ENCODE results near the gene EXOC6B. TPM values are rescaled to one million over a fixed set of nuclear protein-coding genes. Genes with fewer than 3 reads are reported as not detected.

EXOC6B gene
- total RNA-seq, 1 experiment from 2014 or later: 34.3 TPM

GRCh38 chr2:72526623-72527022, 299.2 kb downstream of the EXOC6B start:
- no peak overlapping the region for H3K4me2 ChIP-seq
- ChIA-PET CTCF (no interaction called here), POLR2A (ENCODE audit: unreplicated experiment) (no interaction called here)
- H3K4me3 ChIP-seq: no peak overlapping the region
- H3K79me2 ChIP-seq (ENCODE audit: low read depth): no peaks in the 10 kb centered on the region
- H3F3A ChIP-seq (ENCODE audit: insufficient read depth, low read depth): no peaks in the 10 kb centered on the region
- DNase-seq: no peak
- H2AFZ ChIP-seq: no peak overlapping the region
- BruUV-seq (replicated peaks): no TSS peak
- H3K9me2 ChIP-seq (ENCODE audit: insufficient read depth): no peaks in the 10 kb centered on the region
- no peaks in the 10 kb centered on the region for H3K4me1 ChIP-seq (replicated peaks; ENCODE audit: insufficient read depth)
- no peaks in the 10 kb centered on the region for H3K27me3 ChIP-seq (ENCODE audit: insufficient read depth, low read depth)
- no peaks in the 10 kb centered on the region for H3K36me3 ChIP-seq (ENCODE audit: low read depth)
- no peaks in the 10 kb centered on the region for H3K9me3 ChIP-seq (ENCODE audit: insufficient read depth, low read depth)
- TF ChIP-seq EZH2 (IDR thresholded peaks at IDR 0.05; ENCODE audit: low read depth): no peak
- TF ChIP-seq, protein P1, sequence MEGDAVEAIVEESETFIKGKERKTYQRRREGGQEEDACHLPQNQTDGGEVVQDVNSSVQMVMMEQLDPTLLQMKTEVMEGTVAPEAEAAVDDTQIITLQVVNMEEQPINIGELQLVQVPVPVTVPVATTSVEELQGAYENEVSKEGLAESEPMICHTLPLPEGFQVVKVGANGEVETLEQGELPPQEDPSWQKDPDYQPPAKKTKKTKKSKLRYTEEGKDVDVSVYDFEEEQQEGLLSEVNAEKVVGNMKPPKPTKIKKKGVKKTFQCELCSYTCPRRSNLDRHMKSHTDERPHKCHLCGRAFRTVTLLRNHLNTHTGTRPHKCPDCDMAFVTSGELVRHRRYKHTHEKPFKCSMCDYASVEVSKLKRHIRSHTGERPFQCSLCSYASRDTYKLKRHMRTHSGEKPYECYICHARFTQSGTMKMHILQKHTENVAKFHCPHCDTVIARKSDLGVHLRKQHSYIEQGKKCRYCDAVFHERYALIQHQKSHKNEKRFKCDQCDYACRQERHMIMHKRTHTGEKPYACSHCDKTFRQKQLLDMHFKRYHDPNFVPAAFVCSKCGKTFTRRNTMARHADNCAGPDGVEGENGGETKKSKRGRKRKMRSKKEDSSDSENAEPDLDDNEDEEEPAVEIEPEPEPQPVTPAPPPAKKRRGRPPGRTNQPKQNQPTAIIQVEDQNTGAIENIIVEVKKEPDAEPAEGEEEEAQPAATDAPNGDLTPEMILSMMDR (conservative IDR thresholded peaks at IDR 0.05): no peak
- intact Hi-C loops (cut with micrococcal nuclease; ENCODE audit: unreplicated experiment): no loop called here
- no peaks in the 10 kb centered on the region for H4K20me1 ChIP-seq (ENCODE audit: insufficient read depth)
- no peak overlapping the region for H3K27ac ChIP-seq

- CTCF ChIA-PET: interaction anchor here (0.6 kb wide), 1 partner anchor 643 kb away, joined by 3 read pairs; no protein-coding TSS in a partner anchor
- intact Hi-C loops (cut with micrococcal nuclease; ENCODE audit: unreplicated experiment): no loop called here
- no peaks in the 10 kb centered on the region for H3K9me2 ChIP-seq (ENCODE audit: insufficient read depth)
These were observed 301.8 kb downstream of the EXOC6B start for GRCh38 chr2:72524071-72524470.

GRCh38 chr2:72515696-72516095, 310.1 kb downstream of the EXOC6B start:
- no peak overlapping the region for H3K4me2 ChIP-seq
- ChIA-PET POLR2A (ENCODE audit: unreplicated experiment) (interaction anchor here (0.6 kb wide), 1 partner anchor 49 kb away, joined by 5 read pairs; no protein-coding TSS in a partner anchor), CTCF (no interaction called here)
- H3K4me3 ChIP-seq: no peak overlapping the region
- no peaks in the 10 kb centered on the region for H3K9me3 ChIP-seq (ENCODE audit: insufficient read depth, low read depth)
- H3K9me2 ChIP-seq (ENCODE audit: insufficient read depth): no peaks in the 10 kb centered on the region; the same call in 1 of the 2 replicates
- H3F3A ChIP-seq (ENCODE audit: insufficient read depth, low read depth): no peaks in the 10 kb centered on the region; the same call in 1 of the 2 replicates
- H3K36me3 ChIP-seq (ENCODE audit: low read depth): no peaks in the 10 kb centered on the region
- no peaks in the 10 kb centered on the region for H3K4me1 ChIP-seq (replicated peaks; ENCODE audit: insufficient read depth)
- BruUV-seq (replicated peaks): no TSS peak
- intact Hi-C loops (cut with micrococcal nuclease; ENCODE audit: unreplicated experiment): no loop called here
- no peak overlapping the region for H3K27ac ChIP-seq
- no peak overlapping the region for H2AFZ ChIP-seq
- no peak for DNase-seq
- TF ChIP-seq, protein P1 (conservative IDR thresholded peaks at IDR 0.05): no peak
- no peak for TF ChIP-seq EZH2 (IDR thresholded peaks at IDR 0.05; ENCODE audit: low read depth)
- no peaks in the 10 kb centered on the region for H3K27me3 ChIP-seq (ENCODE audit: insufficient read depth, low read depth)
- no peaks in the 10 kb centered on the region for H3K79me2 ChIP-seq (ENCODE audit: low read depth)
- H4K20me1 ChIP-seq (ENCODE audit: insufficient read depth): no peaks in the 10 kb centered on the region

More at GRCh38 chr2:72524071-72524470, 301.8 kb downstream of the EXOC6B start:
- no peak overlapping the region for H3K4me3 ChIP-seq
- no peaks in the 10 kb centered on the region for H4K20me1 ChIP-seq (ENCODE audit: insufficient read depth)
- no peaks in the 10 kb centered on the region for H3K9me3 ChIP-seq (ENCODE audit: insufficient read depth, low read depth)
- H3K4me2 ChIP-seq: no peak overlapping the region
- H2AFZ ChIP-seq: no peak overlapping the region
- no peaks in the 10 kb centered on the region for H3K27me3 ChIP-seq (ENCODE audit: insufficient read depth, low read depth)
- H3K79me2 ChIP-seq (ENCODE audit: low read depth): no peaks in the 10 kb centered on the region
- DNase-seq: no peak
- no TSS peak for BruUV-seq (replicated peaks)
- no peak overlapping the region for H3K27ac ChIP-seq
- TF ChIP-seq EZH2 (IDR thresholded peaks at IDR 0.05; ENCODE audit: low read depth): no peak
- TF ChIP-seq, protein P1 (conservative IDR thresholded peaks at IDR 0.05): no peak
- H3F3A ChIP-seq (ENCODE audit: insufficient read depth, low read depth): no peaks in the 10 kb centered on the region
- POLR2A ChIA-PET (ENCODE audit: unreplicated experiment): no interaction called here
- H3K36me3 ChIP-seq (ENCODE audit: low read depth): no peaks in the 10 kb centered on the region
- no peaks in the 10 kb centered on the region for H3K4me1 ChIP-seq (replicated peaks; ENCODE audit: insufficient read depth)
